IPS-18c (cell line): Measurements from ENCODE around the gene COQ10A.
A peak's percentile ranks its signal among the peaks of the same experiment; 100 is the strongest.
"Not testable (repeated sequence)": the region's sequence is repeated elsewhere in the genome, so short reads cannot be mapped to it uniquely, and the experiment has no call there.

Source experiments
- H3K4me3 ChIP-seq: 2 replicates; pipeline ENCODE4 v1.7.0; 2013; ENCODE audit warnings: low read depth, mild to moderate bottlenecking, low read length, moderate library complexity; ENCODE audit not compliant: insufficient read depth
- H3K9me3 ChIP-seq: one replicate; pipeline ENCODE4 v1.6.1; 2013; ENCODE audit warnings: mild to moderate bottlenecking, low read length, moderate library complexity; ENCODE audit not compliant: control insufficient read depth, insufficient read depth

Gene COQ10A

DNA sequence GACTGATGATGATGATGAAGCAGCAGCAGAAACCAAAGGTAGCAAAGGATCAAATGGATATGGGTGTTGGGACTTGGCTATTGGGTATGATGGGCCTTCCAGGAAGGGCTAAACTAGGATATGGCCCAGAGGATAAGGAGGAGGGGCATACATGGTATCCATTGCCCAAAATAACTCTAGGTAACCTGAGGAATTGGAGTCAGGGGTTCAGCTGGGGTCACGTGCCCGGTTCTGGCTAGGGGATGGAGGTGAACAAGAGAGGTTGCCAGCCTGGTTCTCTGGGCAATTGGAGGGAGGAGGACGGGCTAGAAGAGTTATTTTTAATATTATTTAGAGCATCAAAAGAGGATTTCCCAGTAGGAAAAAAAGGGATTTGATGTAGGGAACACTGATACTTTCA is 5.8 kb upstream of the COQ10A start:
- Histone ChIP-seq H3K4me3 (no peak overlapping the region), H3K9me3 (no peaks in the 10 kb centered on the region)

DNA sequence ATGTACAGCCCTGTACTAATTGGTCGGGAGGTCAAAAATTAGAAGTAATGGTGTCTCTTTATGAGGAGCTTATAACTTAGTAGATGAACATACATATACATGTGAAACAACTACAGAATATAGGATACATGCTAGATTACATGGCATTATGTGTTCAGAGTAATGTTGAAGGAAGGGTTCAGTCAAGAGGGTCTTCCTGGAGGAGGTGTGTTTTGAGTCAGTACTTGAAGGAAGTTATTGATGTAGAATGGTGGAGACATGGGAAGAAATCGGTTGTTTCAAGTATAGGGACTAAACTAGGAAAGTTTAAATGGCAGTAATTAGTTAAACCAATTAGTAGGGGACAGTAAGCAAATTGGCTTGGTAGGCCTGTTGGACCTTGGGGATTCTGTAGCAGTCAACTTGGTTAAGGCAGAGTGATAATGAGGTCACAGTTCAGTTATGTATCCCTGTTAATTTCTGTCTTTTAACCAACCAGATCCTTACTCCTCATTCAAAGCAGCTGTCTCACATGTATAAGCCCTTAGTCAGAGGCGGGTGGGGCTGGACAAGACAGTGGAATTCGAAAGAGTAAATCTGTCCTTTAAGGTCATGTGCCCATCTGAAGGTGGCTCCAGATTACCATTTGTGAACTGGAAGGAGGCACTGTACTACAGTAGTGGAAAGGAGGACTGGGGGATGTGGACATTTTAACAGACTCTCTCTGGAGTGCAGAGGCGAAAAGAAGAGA is 5.1 kb upstream of the COQ10A start:
- H3K9me3 ChIP-seq = no peaks in the 10 kb centered on the region

DNA sequence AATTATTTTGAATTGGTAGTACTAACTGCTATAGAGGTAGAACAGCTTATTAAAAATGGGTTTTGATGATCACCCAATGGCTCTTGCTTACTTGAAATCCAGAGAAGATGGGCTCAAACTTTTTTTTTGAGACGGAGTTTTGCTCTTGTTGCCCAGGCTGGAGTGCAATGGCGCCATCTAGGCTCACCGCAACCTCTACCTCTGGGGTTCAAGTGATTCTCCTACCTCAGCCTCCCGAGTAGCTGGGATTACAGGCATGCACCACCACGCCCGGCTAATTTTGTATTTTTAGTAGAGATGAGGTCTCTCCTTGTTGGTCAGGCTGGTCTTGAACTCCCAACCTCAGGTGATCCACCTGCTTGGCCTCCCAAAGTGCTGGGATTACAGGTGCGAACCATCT is 3.8 kb upstream of the COQ10A start:
- not testable (repeated sequence) for H3K4me3 ChIP-seq, H3K9me3 ChIP-seq

More for the DNA sequence above, 5.1 kb upstream of the COQ10A start:
- no peak overlapping the region for H3K4me3 ChIP-seq

DNA sequence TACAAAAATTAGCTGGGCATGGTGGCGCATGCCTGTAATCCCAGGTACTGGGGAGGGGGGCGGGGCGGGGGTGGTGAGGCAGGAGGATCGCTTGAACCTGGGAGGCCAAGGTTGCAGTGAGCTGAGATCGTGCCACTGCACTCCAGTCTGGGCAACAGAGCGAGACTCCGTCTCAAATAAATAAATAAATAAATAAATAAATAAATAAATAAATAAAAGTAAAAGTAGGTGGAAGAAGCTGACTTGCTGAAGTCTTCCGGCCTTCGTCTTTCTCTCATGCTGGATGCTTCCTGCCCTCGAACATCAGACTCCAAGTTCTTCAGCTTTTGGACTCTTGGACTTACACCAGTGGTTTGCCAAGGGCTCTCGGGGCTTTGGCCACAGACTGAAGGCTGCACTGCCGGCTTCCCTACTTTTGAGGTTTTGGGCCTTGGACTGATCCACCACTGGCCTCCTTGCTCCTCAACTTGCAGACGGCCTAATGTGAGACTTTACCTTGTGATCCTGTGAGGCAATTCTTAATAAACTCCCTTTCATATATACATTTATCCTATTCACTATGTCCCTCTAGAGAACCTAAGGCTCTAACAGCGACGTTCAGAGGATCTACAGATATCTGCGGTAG is 562 bp upstream of the COQ10A start:
- not testable (repeated sequence) for H3K9me3 ChIP-seq
- H3K4me3 ChIP-seq = peak overlapping the region; percentile 97

DNA sequence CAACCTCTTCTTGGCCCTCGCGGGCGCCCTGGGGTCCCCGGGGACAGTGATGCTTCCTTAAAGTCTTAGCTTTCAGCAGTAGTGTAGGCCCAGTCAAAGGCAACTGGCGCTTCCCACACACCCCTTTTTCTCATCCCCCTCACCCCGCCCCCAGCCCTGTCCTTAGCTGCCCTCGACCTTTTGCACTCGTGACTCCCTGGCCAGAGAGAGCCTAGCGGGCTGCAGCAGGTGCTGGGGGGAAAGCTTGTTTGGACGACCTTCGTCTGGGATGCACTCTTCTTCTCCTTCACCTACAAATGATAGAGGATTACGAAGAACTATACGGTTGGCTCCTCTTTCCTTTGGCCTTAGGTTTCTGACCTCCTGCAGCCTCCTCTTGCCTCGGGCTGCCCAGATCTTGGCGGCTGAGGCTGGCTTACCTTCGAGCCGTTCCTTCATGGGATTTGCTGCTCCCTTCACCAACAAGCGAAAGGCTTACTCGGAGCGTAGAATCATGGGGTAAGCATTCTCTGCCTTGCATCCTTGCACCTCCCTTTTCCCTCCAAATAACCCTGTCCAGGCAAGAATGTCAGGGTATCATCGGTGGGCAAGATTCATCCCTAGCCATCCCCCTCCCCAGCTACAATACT is 815 bp downstream of the COQ10A start:
- Histone ChIP-seq H3K4me3 (peak overlapping the region; percentile 97), H3K9me3 (no peaks in the 10 kb centered on the region)

DNA sequence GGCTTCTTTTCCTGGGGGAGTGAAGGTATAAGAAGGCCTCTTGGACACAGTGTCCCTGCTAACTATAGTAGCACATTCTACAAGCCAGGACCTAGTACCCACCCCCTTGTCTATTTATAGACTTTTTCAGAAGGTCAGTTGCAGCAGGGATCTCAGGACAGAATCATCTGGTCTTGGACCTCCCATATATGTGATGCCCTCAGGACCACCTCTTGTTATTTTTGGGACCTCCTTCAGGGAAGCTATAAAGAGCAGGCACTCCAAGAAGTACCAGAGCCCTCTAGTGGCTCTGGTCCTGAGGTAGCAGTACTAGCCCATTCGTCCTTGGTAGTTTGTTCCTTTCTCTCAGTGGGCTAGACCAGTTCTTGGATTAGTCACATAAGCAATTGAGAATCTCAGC is 4.3 kb downstream of the COQ10A start:
- no peaks in the 10 kb centered on the region for H3K9me3 ChIP-seq
- no peak overlapping the region for H3K4me3 ChIP-seq

DNA sequence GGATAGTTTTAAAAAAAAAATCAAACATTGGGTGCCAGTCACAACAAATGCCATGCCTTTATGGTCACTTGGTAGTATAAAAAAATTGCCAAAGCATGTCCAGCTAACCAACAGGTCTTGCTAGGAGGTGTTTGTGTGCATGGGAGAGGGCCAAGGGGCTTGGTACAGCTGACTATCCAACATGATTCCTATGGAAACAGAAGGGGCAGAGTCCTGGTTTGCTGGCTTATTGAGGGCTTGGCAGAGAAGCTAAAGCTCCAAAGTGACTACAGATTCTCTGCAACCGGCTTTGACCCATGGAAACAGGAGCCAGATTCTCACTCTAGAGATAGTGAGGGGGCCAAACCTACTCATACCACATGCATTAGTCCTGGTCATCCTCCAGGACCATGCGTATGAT is 5.7 kb downstream of the COQ10A start:
- H3K9me3 ChIP-seq, H3K4me3 ChIP-seq: not testable (repeated sequence)

DNA sequence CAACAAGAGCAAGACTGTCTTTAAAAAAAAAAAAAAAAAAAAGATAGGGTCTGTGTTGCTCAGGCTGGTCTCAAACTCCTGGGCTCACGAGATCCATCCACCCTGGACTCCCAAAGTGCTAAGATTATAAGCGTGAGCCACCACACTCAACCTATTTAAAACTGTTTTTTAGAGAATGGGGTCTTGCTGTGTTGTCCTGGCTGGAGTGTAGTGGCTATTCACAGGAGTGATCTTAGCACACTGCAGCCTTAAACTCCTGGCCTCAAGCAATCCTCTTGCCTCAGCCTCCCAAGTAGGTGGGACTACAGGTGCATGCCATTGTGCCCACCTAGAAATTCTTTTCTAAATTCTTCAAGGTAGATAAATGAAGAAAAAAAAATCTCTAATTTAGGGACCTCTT is 7.6 kb downstream of the COQ10A start:
- Histone ChIP-seq H3K9me3 (no peaks in the 10 kb centered on the region), H3K4me3 (no peak overlapping the region)

DNA sequence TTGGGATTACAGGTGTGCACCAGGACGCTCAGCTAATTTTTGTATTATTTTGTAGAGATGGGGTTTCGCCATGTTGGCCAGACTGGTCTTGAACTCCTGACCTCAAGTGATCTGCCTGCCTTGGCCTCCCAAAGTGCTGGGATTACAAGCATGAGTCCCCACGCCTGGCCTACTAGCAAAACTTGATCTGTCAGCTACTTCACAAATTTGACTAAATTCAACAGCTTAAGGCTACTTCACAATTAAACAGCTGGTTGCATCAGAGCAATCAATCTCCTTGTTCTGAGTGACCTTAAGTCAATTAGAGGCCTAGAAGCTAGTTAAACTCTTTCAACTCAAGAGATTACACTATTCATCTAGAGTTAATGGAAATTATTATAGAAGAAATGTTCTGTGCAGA is 12.2 kb downstream of the COQ10A start:
- H3K4me3 ChIP-seq = no peak overlapping the region
- H3K9me3 ChIP-seq = no peaks in the 10 kb centered on the region

DNA sequence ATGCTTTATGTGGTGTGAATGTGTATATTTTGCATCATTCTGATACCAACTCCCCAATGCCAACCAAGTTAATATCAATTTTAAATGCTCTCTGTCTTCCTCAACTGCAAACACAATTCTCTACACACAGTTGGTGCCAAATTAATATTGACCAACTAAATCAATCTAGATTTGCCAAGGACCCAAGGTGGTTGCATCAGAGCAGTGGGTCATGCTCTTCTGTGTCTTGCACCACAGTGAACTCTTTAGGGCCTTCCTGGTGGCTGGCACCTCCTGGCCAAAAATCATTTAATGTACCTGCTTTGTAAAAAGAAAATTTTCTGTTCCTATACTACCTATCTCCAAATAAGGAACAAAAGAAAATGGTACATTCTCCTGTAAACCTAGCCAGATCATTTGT is 14.1 kb downstream of the COQ10A start:
- no peaks in the 10 kb centered on the region for H3K9me3 ChIP-seq
- no peak overlapping the region for H3K4me3 ChIP-seq

DNA sequence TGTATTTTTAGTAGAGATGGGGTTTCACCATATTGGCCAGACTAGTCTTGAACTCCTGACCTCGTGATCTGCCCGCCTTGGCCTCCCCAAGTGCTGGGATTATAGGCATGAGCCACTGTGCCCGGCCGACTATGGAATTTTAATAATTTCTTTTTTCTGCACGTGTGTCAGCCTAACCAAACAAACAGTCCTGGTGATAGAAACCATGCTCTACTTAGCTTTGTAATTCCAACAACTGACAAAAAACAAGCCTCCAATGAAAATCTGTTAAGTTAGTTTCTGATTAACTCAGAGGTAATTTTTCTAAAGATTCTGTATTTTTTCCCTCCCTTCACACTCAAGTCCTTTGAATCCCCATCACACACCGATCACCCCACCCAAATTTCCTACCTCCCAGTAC is 15.3 kb downstream of the COQ10A start:
- Histone ChIP-seq H3K4me3 (no peak overlapping the region), H3K9me3 (no peaks in the 10 kb centered on the region)

DNA sequence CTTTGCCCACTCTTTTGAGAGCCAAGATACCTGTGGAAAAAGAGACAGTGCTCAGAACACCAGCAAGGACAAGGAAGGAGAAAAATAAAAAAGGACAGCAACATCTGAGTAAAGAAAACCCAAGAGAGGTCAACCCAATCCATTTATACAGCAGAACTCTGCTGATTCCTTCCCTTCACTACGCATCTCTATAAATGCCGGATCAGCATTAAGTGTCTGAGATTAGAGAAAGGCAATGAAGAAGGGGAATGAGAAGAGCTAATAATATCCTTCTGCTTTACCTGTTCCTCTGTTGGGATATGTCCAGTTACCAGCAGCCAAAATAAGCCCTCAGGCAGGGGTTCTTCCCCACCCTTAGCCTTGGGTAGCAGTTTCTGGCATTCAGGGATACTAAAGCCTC is 15.8 kb downstream of the COQ10A start:
- Histone ChIP-seq H3K9me3 (no peaks in the 10 kb centered on the region), H3K4me3 (no peak overlapping the region)

DNA sequence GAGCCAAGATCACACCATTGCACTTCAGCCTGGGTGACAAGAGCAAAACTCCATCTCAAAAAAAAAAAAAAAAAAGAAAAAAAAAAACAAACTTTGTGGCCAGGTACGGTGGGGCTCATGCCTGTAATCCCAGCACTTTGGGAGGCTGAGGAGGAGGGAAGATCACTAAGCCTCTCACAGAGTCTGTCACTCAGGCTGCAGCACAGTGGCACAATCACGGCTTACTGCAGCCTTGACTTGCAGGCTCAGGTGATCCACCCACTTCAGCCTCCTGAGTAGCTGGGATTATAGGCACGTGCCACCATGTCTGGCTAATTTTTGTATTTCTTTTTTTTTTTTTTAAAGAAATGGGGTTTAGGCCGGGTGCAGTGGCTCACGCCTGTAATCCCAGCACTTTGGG is 17.5 kb downstream of the COQ10A start:
- not testable (repeated sequence) for H3K9me3 ChIP-seq, H3K4me3 ChIP-seq

DNA sequence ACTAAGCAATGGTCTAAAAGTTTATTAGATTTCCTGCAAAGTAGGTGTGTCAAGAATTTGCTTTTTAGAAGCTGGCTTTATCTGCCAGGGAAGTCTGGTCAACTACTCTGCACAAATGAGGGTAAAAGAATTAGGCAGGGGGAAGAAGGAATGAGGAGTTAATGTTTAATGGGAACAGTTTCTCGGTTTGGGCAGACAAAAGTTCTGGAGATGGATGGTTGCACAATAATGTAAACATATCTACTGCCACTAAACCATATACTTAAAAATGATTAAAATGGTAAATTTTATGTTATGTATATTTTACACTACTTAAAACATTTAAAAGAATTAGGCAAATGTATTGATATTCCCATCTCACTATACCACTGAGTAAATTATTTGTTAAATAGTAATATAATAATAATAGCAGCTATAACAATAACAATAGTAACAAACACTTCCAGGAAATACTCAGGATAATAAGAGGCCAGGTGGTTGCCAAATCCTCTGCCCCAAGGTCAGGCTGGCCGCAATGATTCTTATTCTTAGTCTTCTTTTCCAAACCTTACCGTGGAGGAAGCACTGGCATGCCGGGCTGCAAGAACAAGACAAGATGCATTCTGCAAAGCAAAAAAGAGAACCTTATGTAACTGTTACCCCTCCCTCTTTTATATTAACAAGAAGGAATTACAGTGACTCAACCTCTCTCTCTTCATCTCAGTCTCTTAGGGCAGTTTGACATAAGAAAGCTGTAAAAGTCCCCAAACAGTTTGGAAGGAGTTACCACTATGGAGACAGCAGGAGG is 19.5 kb downstream of the COQ10A start:
- Histone ChIP-seq H3K9me3 (no peaks in the 10 kb centered on the region), H3K4me3 (no peak overlapping the region)

DNA sequence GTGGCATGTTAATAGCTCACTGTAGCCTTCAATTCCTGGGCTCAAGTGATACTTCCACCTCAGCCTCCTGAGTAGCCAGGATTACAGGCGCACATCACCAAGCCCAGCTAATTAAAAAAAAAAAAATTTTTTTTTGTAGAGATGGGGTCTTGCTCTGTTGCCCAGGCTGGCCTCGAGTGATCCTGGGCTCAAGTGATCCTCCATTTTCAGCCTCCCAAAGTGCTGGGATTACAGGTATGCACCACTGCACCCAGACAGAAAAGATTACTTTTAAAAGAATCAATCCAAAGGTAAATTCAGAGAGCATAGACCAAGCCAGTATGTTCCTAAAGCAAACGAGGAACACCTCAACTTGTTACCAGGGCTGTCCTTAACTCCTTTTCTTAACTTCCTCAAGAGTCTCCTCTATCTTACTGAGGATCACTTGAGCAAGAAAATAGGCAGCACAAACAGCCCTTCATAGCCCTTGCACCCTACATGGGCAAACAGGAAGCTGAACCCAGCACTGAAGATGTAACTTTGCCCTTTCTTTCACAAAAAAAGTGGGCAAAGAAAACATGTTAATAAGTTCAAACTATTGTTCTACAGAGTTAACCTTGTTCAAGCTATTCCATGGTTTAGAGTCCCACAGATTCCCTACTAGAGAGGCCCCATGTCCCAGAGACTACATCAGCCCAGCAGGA is 22.1 kb downstream of the COQ10A start:
- Histone ChIP-seq H3K4me3 (no peak overlapping the region), H3K9me3 (no peaks in the 10 kb centered on the region)

DNA sequence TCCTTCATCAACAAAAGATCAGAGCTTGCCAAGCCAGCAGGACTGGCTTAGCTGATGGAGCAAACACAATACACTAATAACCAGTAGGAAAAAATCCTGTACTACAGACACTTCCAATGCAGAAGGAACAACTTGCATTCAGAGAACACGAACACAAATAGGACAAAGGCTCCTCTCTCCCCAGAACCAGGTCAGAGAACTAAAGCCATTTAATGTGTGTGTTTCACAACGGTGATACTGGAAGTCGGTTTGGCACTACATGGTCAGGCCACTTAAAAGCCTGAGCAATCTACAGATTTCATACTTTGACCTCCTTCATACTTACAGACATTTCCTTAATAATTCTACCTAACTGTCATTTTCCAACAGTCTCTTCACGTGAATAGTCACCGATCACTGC is 27.1 kb downstream of the COQ10A start:
- H3K4me3 ChIP-seq = no peak overlapping the region
- no peaks in the 10 kb centered on the region for H3K9me3 ChIP-seq

DNA sequence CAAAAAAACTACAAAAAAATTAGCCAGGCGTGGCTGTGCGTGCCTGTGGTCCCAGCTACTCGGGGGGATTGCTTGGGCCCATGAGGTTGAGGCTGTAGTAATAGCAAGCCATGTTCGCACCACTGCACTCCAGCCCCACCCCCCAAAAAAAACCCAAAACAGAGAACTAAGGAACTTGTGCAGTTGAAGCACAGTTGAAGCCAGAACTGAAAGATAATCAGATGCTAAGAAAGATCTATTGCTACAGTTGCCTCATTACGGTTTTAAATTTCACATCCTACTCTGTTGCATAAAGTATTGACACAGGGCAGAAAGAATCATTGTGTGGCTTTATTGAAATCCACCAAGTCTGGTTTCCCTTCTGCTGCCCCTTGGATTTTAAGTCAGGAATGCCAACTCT is 29.6 kb downstream of the COQ10A start:
- Histone ChIP-seq H3K9me3 (no peaks in the 10 kb centered on the region), H3K4me3 (no peak overlapping the region)
